ENCODE data around the gene ADGRV1.

DNA sequence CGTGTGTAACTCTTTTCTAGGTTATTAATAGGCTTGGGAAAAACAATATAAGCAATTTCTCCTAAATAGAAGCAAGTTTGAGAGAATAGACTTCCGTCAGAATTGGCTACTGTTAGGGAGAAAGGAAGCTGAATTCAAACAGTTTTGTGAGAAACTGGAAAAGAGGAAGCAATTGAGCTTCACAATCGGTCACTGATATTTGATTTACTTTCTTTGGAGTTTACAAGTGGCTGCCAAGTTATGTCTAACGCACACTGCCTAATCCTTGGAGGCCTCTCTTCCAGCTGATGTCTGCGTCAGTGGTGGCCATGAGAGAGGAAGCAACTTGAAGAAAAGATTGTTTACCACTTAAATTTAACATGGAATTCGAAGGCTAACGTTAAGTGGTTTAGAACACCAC lies 319.5 kb downstream of the ADGRV1 start:
- TF ChIP-seq, protein P1, sequence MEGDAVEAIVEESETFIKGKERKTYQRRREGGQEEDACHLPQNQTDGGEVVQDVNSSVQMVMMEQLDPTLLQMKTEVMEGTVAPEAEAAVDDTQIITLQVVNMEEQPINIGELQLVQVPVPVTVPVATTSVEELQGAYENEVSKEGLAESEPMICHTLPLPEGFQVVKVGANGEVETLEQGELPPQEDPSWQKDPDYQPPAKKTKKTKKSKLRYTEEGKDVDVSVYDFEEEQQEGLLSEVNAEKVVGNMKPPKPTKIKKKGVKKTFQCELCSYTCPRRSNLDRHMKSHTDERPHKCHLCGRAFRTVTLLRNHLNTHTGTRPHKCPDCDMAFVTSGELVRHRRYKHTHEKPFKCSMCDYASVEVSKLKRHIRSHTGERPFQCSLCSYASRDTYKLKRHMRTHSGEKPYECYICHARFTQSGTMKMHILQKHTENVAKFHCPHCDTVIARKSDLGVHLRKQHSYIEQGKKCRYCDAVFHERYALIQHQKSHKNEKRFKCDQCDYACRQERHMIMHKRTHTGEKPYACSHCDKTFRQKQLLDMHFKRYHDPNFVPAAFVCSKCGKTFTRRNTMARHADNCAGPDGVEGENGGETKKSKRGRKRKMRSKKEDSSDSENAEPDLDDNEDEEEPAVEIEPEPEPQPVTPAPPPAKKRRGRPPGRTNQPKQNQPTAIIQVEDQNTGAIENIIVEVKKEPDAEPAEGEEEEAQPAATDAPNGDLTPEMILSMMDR (IDR thresholded peaks at IDR 0.05) = no peak
- peak; percentile 30 to 69 (median 59) for TF ChIP-seq POLR2AphosphoS5 (IDR thresholded peaks at IDR 0.05)
- TF ChIP-seq EP300 (IDR thresholded peaks at IDR 0.05) = no peak

Measured in stomach (tissue), 4 donors.